Activated CD8-positive, alpha-beta memory T cell treated with anti-CD3 and anti-CD28 coated beads for 48 hours (primary cell): ENCODE measurements around the gene CT45A3.
"Not testable (repeated sequence)": the region's sequence is repeated elsewhere in the genome, so short reads cannot be mapped to it uniquely, and the experiment has no call there.

ENCODE experiments used
- DNase-seq, 3 experiments: peaks; one replicate each; pipeline ENCODE4 v3.0.0-alpha.2; 2020; ENCODE audit warnings: low read depth in 2 of 3, low spot score in 2 of 3

CT45A3 gene

GRCh38 chrX:135768091-135768490 lies at the start of gene CT45A3:
CT45A3 (minus strand) TSS chrX:135768191; CDS start chrX:135764444, 3,747 bp downstream.
- not testable (repeated sequence) for DNase-seq

- not testable (repeated sequence) for DNase-seq
These were observed 34.7 kb upstream of the CT45A3 start, which contains the start of gene CT45A6 for GRCh38 chrX:135802687-135803086. CT45A6 (minus strand) TSS chrX:135802787; CDS start chrX:135798993, 3,794 bp downstream.

GRCh38 chrX:135785403-135785802 lies 17.4 kb upstream of the CT45A3 start, which contains the start of gene CT45A5:
CT45A5 (minus strand) TSS chrX:135785503; CDS start chrX:135781729, 3,774 bp downstream.
- not testable (repeated sequence) for DNase-seq

GRCh38 chrX:135744739-135745138 lies 23.3 kb downstream of the CT45A3 start:
- DNase-seq = not testable (repeated sequence)

GRCh38 chrX:135741192-135741715 lies 26.7 kb downstream of the CT45A3 start:
- DNase-seq = no peak

- DNase-seq = peak; percentile 2 to 34 (median 20)
These were observed 27.3 kb downstream of the CT45A3 start for GRCh38 chrX:135740681-135741149.

GRCh38 chrX:135737366-135738071 lies 30.5 kb downstream of the CT45A3 start:
- no peak for DNase-seq

- not testable (repeated sequence) for DNase-seq
These were observed 33.3 kb downstream of the CT45A3 start for GRCh38 chrX:135734666-135735065.

GRCh38 chrX:135713795-135714194 lies 54.2 kb downstream of the CT45A3 start:
- no peak for DNase-seq

- DNase-seq = peak in 1 of 3 experiments; percentile 30
These were observed 54.8 kb downstream of the CT45A3 start, which contains the start of gene CT45A1 for GRCh38 chrX:135713183-135713689. CT45A1 (plus strand) TSS chrX:135713639; CDS start chrX:135718941, 5,302 bp downstream.
